ENCODE data around the gene HABP4.

Gene HABP4

DNA sequence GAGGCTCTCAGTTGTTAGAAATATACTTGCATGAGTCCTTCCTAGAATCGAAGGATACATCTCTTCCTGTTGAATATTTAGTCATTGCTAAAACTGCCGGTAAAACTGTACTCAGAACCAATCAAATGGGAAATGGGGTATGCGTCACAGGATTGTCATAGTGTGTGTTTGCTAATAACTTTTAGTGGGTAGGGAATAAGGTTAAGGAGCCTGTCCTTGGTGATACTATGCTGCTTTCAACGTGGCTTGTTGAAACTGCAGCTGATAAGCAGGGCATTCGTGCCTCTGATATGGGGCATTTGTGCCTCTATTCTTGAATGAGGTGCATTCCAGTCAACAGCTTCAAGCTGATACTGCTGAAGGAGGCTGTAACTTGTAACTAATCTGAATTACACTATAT is 26.6 kb downstream of the HABP4 start:
- no peak for DNase-seq (ENCODE audit: low spot score)

DNA sequence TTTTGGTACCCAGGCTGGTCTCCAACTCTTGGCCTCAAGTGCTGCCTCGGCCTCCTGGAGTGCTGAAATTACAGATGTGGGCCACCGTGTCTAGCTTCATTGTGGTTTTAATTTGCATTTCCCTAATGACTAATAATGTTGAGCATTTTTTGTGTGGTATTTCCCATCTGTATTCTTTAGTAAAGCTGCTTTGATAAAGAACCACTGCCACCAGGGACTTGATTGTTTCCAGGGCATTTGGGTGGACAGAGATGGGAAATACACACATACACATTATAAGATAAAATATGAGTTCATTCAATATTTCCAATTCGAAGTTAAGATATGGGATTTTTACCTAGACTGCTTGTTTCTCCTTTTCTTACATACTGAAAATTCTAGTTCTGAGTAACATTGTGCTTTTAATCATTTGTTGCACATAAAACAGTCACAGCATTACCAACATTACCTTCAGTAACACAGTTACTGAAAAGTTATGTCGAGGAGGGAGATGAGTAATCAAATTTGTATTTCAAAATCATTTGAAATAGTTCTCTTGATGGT is 28.9 kb downstream of the HABP4 start:
- no peak for DNase-seq (ENCODE audit: low spot score)

DNA sequence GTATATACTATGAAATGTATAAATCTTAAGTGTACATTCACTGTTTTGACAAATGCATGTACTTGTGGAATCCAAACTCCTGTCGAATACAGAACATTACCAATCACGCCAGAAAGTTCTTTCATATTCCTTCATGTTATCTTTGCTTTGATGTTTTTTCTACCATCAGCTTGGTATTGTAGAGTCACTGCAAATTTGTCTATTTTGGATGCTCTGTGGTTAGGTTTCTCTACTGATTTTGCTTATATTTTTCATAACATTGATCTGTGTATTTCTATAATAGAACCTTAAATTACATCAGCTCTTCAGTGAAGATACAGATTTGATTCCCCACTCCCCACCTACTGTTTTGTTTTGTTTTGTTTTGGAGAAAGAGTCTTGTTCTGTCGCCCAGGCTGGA is 30.8 kb downstream of the HABP4 start:
- no peak for DNase-seq (ENCODE audit: low spot score)

DNA sequence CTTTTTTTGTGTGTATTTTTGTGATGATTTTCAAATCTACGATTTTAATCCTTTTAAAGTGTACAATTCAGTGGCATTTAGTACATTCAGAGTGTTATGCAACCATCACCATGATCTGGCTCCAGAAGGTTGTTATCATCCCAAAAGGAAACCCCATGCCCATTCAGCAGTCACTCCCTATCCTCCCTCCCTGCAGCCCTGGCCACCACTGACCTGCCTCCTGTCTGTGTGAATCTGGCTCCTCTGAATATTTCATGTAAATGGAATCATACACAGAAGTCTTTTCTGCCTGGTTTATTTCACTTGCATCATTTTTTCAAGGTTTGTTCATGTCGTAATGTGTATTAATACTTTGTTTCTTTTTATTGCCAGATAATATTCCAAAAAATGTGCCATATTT is 32.5 kb downstream of the HABP4 start:
- DNase-seq (ENCODE audit: low spot score) = no peak

DNA sequence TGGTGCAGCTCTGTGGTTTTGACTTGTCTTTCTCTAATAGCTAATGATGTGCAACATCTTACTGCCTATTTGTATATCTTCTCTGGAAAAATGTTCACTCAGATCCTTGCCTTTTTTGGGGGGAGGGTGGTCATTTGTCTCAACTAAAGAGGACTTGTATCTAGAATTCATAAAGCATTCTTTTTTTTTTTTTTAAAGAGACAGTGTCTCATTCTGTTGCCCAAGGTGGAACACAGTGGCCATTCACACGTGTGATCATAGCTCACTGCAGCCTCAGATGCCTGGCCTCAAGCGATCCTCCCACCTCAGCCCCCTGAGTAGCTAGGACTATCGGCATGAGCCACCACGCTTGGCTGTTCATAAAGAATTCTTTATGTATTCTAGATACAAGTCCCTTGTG is 33.2 kb downstream of the HABP4 start:
- no peak for DNase-seq (ENCODE audit: low spot score)

DNA sequence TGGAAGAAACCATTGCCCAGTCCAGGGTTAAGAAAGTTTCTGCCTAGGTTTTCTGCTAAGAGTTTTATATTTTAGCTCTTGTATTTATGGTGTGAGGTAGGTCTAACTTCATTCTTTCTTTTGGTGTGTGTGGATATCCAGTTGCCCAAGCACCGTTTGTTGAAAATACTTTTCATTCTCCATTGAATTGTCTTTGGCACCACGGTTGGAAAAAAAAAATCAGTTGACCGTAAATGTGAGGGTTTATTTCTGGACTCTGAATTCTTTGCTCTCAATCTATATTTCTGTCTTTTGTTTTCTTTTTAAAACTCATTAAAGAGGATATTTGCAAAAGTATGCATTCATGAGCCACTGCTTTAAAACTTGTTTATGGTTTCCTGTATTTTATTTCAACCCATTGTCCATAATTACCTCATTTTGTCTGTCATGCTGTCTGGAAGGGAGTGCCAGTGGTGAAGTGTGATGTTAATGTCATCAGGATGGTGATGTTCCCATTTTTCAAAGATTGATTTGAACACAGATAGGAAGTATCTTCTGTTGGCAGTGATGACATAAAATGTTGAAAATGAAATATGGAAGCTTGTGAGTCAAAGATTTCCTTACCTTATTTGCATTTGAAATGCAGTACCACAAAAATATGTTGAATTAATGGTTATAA is 33.9 kb downstream of the HABP4 start:
- DNase-seq (ENCODE audit: low spot score) = no peak

DNA sequence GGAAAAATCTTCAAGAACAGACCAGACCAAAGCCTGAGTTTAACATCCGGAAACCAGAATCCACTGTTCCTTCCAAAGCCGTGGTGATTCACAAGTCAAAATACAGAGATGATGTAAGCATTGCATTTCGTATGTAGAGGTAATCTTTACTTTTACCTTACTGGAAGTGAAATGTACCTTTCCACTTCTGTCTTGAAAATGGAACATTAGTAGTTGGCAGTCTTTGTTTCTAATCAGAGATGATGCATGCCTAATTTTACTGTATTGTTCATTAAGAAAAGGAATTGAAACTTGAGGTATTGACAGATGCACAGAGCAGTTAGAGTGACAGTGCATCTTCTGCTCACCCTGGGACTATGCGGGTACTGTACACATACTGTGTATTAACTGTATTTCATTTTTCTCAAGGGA is 34.6 kb downstream of the HABP4 start:
- DNase-seq (ENCODE audit: low spot score) = no peak

DNA sequence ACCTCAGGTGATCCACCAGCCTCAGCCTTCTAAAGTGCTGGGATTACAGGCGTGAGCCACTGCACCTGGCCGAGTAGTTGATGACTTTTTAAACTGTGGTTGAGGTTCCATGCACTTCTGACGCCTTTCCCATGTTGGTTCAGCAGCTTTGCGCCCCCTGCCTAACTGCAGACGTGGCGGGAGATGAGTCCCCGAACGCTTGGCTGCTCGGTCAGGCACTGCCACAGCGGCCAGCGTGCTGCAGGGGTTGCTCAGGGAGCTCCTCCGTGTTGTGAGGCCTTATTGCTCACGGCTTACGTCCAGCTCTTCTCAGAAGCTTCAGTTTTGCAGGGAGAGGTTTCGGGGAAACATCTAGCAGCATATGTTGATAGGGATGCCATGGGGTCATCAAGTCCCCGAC is 35.3 kb downstream of the HABP4 start:
- DNase-seq (ENCODE audit: low spot score) = no peak

DNA sequence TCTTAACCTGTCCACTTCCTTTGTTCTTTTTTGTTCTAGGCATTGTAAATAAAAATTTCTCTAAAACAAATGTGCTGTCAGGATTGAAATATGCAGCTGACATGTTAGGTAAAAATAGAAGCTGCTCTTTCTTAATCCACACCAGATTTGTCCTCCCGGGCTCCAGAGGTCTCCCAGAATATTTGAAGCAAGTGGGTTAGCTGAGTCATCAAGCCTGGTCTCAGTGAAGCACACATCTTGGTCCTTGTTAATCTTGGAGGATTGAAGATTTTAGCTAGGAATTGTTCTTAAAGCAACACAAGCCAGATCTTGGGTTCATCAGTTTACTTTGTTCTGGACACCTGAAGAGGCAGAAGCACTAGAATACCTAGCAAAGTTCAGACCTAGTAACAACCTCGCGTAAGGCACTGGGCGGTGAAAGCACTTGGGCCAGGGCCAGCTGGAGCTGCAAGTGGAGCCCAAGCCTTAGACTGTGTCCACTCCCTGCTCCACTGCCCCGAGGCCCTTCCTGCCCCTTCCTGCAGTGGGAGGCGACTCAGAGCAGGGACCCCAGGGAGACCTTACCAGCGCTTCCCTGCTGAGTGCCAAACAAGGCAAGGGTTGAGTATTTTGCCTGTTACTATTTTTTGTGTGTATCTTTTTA is 36.5 kb downstream of the HABP4 start:
- DNase-seq (ENCODE audit: low spot score) = no peak

DNA sequence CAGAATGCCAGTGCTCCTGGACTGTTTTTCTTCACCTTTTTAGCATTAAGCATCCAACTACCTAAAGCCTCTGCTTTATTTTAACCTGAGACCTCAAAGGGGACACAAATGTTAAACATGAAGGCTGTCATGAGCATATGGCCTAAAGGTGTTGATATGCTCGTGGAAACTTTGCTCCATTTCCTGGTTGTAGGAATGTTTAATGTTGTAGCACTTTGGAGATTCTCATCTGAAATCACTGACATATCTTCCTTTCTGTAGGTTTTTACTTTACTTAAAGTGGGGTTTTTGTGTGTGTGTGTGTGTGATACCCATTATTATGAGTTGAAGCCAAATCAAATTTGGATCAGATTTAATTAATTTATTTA is 37.0 kb downstream of the HABP4 start:
- no peak for DNase-seq (ENCODE audit: low spot score)

DNA sequence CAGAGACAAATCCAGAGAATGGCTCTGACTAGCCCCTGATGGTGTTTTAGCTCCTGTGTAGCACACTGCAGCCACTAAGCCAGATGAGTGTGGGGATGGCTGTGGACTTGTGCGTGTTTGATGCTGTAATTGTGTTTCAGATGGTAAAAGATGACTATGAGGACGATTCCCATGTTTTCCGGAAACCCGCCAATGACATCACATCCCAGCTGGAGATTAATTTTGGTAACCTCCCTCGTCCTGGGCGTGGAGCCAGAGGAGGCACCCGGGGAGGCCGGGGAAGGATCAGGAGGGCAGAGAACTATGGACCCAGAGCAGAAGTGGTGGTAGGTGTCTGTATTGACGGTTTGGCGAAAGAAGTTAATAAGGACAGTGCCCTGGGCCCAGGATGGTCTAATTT is 38.0 kb downstream of the HABP4 start:
- DNase-seq (ENCODE audit: low spot score) = no peak

DNA sequence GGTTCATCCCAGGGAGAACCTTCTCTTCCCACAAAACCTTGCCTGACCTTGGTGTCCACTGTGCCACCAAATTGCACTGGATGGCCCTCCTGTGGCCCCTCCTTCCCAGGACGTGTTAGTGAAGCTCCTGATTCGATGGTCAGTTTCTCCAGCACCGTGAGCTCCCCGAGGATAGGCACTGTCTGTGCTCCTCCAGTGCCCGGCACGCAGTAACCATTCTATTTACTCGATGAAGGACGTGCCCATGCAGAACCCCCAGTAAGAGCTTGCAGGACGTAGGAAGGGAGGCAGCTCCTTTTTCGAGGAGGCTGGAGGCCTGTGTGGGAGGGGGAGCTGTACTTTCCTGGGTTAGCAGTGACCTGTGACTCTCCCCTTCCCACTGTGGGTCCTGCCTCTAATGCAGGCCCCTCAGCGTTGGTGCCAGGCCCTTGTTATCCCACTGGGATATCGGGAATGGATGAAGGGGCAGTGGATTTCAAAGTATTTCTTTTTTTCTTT is 39.6 kb downstream of the HABP4 start:
- no peak for DNase-seq (ENCODE audit: low spot score)

DNA sequence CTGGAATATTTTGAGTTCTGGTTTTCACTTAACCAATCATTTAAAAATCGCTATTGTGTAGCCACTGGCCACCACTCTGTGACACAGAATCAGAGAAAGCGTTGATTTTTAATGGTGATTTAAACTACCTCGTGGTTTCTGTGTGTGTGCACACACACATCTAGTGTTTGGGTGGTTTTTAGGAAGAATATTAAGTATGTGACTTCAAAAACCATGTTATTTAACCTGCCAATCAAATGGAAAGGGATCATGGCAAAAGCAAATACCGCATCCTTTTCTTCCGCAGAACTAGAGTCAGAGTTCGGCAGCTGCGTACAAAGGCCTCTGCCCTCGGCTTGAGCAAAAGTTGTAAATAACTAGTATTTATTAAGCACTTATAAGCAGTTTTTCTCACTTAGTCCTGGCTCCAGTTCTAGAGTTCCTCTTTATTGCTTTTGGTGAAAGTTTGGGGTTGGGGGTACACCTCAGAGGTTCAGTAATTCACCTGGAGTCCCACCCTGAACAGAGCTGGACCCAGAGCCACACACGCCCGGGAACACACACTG is 40.6 kb downstream of the HABP4 start:
- DNase-seq (ENCODE audit: low spot score) = no peak

DNA sequence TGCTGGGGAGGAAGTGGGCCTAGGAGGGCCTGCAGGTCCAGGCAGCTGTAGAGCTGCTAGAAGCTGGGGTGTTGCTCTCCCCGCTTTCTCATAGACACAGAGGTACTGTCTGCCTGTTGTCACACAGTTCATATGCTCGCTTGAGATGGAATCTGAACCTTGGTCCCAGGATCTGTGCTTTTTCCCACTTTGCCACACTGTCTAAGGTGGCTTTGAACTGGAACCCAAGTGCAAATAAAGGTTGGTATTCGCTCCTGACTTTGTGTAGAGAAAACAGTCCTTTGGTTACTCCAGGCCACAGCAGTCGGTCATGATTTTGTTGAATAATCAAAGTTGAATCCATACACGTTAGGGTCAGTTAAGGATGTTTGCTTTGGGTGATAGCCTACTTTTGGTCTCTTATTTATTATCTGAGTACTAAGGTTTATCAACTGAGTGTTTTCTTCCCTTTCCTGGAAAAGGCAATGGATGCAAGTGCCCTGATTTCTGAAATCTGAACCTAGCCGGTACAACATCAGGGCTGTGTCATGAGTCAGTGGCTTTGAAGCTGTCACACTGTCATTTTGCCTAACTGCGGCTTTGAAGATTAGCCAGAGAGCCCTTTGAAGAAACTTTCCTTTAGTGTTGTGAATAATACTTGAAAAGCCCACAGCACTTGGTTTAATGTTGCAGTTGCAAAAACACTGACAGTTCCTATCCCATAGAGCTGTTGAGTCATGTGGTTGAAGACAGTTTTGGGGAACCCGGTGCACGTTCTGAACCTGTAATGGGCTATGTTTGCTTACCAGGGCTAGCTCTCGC is 41.3 kb downstream of the HABP4 start:
- DNase-seq (ENCODE audit: low spot score) = no peak

DNA sequence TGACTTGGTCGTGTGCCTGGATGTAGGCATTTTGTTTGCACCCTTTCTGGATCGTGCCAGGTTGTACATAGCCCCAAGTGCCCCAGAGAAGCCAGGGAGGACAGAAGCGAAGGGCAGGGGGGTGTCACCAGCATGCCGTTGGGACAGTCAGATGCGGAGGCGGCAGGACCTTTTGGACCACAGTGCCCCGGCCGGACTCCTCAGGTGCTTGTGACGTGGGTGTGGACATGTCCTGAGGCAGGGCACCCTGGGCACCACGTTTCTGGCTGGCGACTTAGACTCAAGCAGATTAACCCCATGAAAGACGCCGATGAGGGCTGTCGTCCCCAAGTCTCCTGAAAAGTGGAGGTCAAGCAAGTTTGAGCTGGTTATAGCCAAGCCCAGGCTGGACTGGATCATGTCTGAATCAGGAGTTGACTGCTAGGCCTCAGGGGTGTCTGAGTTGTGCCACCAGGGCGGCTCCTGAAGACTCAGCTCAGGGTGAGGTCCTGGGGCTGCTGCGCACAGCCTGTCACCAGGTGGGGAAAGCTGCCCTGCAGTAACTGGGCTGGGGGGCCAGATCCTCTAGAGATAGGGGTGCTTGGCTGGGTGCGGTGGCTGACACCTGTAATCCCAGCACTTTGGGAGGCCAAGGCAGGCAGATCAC is 42.0 kb downstream of the HABP4 start:
- DNase-seq (ENCODE audit: low spot score) = no peak

DNA sequence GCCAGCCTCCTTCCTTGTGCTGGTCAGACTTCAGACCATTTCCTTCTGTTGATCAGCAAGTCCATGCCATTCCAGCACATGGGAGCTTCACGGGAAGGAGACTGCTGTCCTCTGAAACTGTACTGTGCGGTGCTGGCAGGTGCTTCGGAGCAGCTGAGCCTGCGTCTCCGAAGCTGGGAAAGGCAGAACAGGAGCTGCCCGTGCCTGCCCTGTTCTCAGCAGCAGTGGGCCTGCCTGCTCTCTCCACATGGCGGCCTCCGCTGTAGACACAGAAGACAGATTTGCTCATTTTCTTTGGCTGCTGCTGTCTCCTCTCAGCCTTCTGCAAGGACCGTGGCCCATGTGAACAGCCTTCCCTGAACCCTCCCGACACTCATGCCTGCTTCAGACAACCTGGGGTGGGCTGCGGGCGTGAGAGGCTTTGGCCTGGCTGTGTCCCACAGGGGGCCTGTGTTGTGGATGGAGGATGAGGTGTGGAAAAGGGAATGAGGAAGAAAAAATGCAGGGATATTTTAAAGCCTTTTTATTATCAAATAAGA is 43.1 kb downstream of the HABP4 start:
- DNase-seq (ENCODE audit: low spot score) = no peak

DNA sequence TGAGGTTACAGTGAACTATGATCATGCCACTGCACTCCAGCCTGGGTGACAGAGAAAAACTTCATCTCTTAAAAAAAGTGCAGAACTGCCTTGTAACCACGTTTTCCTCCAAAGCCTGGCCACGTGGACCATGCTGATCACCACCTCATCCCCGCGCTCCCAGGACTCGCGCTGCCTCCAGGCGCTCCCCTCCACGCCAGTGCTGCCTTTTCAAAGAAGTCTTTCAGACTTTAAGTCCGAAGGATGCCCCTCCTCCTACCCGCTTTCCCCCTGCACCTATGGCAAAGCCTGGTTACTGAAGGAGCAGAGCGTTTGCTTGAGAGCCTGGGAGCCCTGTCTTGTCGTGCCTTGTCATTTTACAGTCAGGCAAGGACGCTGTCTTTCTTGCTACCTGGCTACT is 43.8 kb downstream of the HABP4 start:
- DNase-seq (ENCODE audit: low spot score) = no peak

DNA sequence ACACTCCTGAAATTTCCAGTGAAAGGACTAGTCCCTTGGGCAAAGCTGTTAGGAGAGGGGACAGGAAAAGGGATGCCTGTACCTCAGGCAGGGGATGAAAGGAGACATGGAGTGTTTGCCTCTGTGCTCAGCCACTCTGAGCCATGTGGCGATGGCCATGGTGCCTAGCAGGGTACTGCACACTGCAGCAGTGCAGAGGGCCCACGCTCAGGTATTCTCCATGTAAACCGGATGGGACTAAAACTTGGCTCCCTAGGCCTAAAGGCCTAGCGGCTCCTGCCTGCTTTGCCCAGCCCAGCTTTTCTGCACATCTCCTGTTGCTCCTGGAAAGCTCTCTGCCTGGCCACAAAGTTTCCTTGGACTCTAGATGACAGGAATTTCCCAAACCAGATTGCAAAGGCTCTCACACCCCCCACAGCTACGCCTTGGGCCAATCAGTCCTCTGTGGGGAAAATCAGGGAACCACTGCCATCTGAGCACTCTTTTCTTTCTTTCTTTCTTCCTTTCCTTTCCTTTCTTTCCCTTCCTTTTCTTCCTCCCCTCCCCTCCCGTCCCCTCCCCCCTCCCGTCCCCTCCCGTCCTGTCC is 44.3 kb downstream of the HABP4 start:
- DNase-seq (ENCODE audit: low spot score) = no peak

DNA sequence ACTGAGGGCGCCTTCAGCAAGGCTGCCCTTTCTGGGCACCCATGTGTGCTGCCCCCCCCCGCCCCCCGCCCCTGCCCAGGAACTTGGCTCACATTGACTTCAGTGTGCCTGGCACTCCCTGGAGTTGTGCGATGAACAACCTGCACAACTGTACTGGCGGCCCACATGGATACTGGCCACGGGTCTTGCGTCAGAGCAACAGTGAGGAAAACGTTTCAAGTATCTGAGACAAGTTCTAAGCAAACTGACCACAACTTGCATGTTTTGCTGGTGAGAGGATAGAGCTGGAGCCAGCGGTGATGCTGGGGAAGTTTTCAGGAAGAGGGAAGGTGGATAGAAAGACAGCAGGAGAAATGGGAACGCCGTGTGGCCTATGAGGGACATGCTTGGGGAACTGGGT is 45.4 kb downstream of the HABP4 start:
- DNase-seq (ENCODE audit: low spot score) = no peak

DNA sequence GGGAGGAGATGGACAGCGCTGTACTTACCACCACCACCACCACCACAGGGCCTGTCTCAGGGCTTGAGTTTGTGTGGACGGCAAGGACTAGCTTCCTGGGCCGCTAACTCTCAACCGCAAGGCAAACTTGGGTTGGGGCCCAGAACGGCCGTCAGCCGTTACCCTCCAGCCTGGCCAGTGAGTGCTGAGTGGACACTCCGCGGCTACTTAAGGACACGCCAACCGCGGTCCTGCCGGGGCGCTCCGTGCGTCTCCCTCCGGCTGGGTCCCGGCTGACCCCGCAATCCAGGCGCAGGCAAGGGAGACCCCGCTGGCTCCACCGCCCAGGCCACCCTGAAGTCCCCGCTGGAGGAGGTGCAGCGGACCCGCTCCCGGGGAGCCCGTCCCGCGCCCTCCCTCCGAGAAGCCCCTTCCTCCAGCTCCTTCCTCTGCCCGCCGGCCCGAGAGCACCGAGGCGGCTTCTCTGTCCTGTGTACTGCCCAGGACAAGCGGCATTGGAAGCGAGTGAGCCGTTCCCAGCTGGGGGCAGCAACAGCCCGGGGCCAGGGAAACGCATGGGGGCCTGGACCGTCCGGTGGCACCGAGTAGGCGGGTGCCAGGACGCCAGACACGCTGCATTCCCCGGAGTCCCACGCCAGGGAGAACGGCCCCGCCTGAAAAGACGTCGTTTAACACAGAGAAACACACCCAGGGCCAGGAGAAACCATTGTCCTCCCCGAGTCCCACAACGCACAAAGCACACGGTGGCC is 46.6 kb downstream of the HABP4 start:
- no peak for DNase-seq (ENCODE audit: low spot score)

DNA sequence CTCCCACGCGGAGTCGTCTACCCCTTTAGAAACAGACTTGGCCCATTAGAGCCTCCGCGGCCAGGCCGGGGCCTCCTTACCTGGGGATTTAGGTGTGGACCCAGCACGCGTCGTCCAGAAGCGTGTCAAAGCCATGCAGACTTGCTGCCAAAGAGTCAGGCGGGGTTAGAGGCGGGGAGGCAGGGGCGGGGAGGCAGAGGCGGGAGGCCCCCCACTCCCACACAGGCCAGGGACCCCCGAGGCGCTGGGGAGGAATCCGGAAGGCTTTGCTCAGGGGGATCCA is 47.1 kb downstream of the HABP4 start:
- DNase-seq (ENCODE audit: low spot score) = no peak

Measured in globus pallidus (tissue), 1 donor.